H9 (cell line): ENCODE measurements around the gene FBXO40. TPM values are rescaled to one million over a fixed set of nuclear protein-coding genes. Genes with fewer than 3 reads are reported as not detected.

Experiments
- DNase-seq: peaks from one replicate; pipeline ENCODE4 v3.0.0-alpha.2; 2017
- H2AFZ ChIP-seq: one replicate; pipeline ENCODE4 v1.6.1; 2013; ENCODE audit warnings: mild to moderate bottlenecking, low read length, control low read depth, moderate library complexity
- H2AK5ac ChIP-seq: 2 replicates; pipeline ENCODE4 v1.6.1; 2013; ENCODE audit warnings: low read length, control low read depth, mixed read lengths; ENCODE audit not compliant: insufficient read length
- H2BK120ac ChIP-seq: one replicate; pipeline ENCODE4 v1.6.1; 2013; ENCODE audit warnings: low read depth, mild to moderate bottlenecking, low read length, control low read depth, inconsistent platforms; ENCODE audit not compliant: poor library complexity, severe bottlenecking
- H2BK12ac ChIP-seq: 2 replicates; pipeline ENCODE4 v1.6.1; 2013; ENCODE audit warnings: low read length, control low read depth, mixed read lengths, low read depth; ENCODE audit not compliant: insufficient read length
- H2BK15ac ChIP-seq: 2 replicates; pipeline ENCODE4 v1.6.1; 2013; ENCODE audit warnings: low read depth, low read length, control low read depth
- H2BK20ac ChIP-seq: one replicate; pipeline ENCODE4 v1.6.1; 2013; ENCODE audit warnings: low read depth, mild to moderate bottlenecking, low read length, control low read depth, inconsistent platforms; ENCODE audit not compliant: poor library complexity, severe bottlenecking
- H2BK5ac ChIP-seq: 2 replicates; pipeline ENCODE4 v1.6.1; 2013; ENCODE audit warnings: low read length, control low read depth, mixed read lengths; ENCODE audit not compliant: insufficient read length
- H3K14ac ChIP-seq: 2 replicates; pipeline ENCODE4 v1.6.1; 2013; ENCODE audit warnings: low read length, control low read depth; ENCODE audit not compliant: insufficient read depth
- H3K18ac ChIP-seq: 2 replicates; pipeline ENCODE4 v1.6.1; 2013; ENCODE audit warnings: low read depth, mild to moderate bottlenecking, mixed read lengths, low read length, control low read depth; ENCODE audit not compliant: insufficient read length
- H3K23ac ChIP-seq: 2 replicates; pipeline ENCODE4 v1.6.1; 2013; ENCODE audit warnings: low read length, control low read depth, mixed read lengths, low read depth; ENCODE audit not compliant: insufficient read length
- H3K23me2 ChIP-seq: 2 replicates; pipeline ENCODE4 v1.6.1; 2013; ENCODE audit warnings: low read depth, mild to moderate bottlenecking, mixed read lengths, low read length, control low read depth; ENCODE audit not compliant: insufficient read length, poor library complexity, severe bottlenecking
- H3K27ac ChIP-seq: 2 replicates; pipeline ENCODE4 v1.5.1; 2013; ENCODE audit warnings: low read length, control low read depth, mixed read lengths, low read depth; ENCODE audit not compliant: insufficient read length
- H3K27me3 ChIP-seq: 2 replicates; pipeline ENCODE4 v1.6.1; 2013; ENCODE audit warnings: low read length, control low read depth, inconsistent platforms; ENCODE audit not compliant: insufficient read depth
- H3K4ac ChIP-seq: 2 replicates; pipeline ENCODE4 v1.6.1; 2013; ENCODE audit warnings: low read depth, mild to moderate bottlenecking, control low read depth, inconsistent platforms, low read length, moderate library complexity
- H3K4me1 ChIP-seq: 2 replicates; pipeline ENCODE4 v1.6.1; 2013; ENCODE audit warnings: low read length, control low read depth, inconsistent platforms; ENCODE audit not compliant: insufficient read depth
- H3K4me2 ChIP-seq: 2 replicates; pipeline ENCODE4 v1.6.1; 2013; ENCODE audit warnings: low read length, control low read depth, mixed read lengths; ENCODE audit not compliant: insufficient read length, insufficient read depth
- H3K56ac ChIP-seq: 2 replicates; pipeline ENCODE4 v1.6.1; 2013; ENCODE audit warnings: low read depth, mild to moderate bottlenecking, mixed read lengths, low read length, control low read depth; ENCODE audit not compliant: insufficient read length
- H3K79me1 ChIP-seq: 2 replicates; pipeline ENCODE4 v1.6.1; 2013; ENCODE audit warnings: low read depth, mild to moderate bottlenecking, moderate library complexity, low read length, control low read depth, inconsistent platforms; ENCODE audit not compliant: insufficient read depth, poor library complexity, severe bottlenecking
- H3K79me2 ChIP-seq: 2 replicates; pipeline ENCODE4 v1.6.1; 2013; ENCODE audit warnings: low read length, control low read depth, inconsistent platforms; ENCODE audit not compliant: insufficient read depth
- H3K9ac ChIP-seq: 2 replicates; pipeline ENCODE4 v1.6.1; 2013; ENCODE audit warnings: low read length, control low read depth, mixed read lengths; ENCODE audit not compliant: insufficient read length; ENCODE audit errors: extremely low read depth
- H3K9me3 ChIP-seq: one replicate; pipeline ENCODE4 v1.6.1; 2013; ENCODE audit warnings: low read depth, low read length, inconsistent platforms; ENCODE audit not compliant: control insufficient read depth
- H3T11ph ChIP-seq: one replicate; pipeline ENCODE4 v1.6.1; 2013; ENCODE audit warnings: mild to moderate bottlenecking, low read length, control low read depth, inconsistent platforms
- H4K20me1 ChIP-seq: one replicate; pipeline ENCODE4 v1.6.1; 2013; ENCODE audit not compliant: control insufficient read depth, insufficient read length, insufficient read depth
- H4K5ac ChIP-seq: 2 replicates; pipeline ENCODE4 v1.6.1; 2013; ENCODE audit warnings: low read depth, mild to moderate bottlenecking, mixed read lengths, low read length, control low read depth; ENCODE audit not compliant: insufficient read length
- H4K8ac ChIP-seq: replicated peaks from 2 replicates; pipeline ENCODE4 v1.6.1; 2013; ENCODE audit warnings: low read length, control low read depth, mixed read lengths, low read depth; ENCODE audit not compliant: insufficient read length
- H4K91ac ChIP-seq: 2 replicates; pipeline ENCODE4 v1.6.1; 2013; ENCODE audit warnings: low read depth, mild to moderate bottlenecking, moderate library complexity, mixed read lengths, low read length, control low read depth; ENCODE audit not compliant: insufficient read length
- H3K27ac Mint-ChIP-seq, 3 experiments: 2 replicates in 2 of 3; 3 replicates in 1 of 3; pipeline ENCODE4 v1.8.0; 2020 to 2021; ENCODE audit warnings: mixed read lengths in 3 of 3, mild to moderate bottlenecking in 1 of 3, moderate library complexity in 1 of 3
- H3K27me3 Mint-ChIP-seq: 2 replicates; pipeline ENCODE4 v1.8.0; 2021; ENCODE audit warnings: low read depth, mild to moderate bottlenecking, moderate library complexity, mixed read lengths
- H3K36me3 Mint-ChIP-seq, 3 experiments: 2 replicates in 2 of 3; 3 replicates in 1 of 3; pipeline ENCODE4 v1.8.0; 2020 to 2021; ENCODE audit warnings: low read depth in 3 of 3, mixed read lengths in 3 of 3; ENCODE audit not compliant: insufficient read depth in 1 of 3
- H3K4me1 Mint-ChIP-seq, 2 experiments: 2 replicates each; pipeline ENCODE4 v1.8.0; 2020; ENCODE audit warnings: mixed read lengths in 2 of 2
- H3K4me3 Mint-ChIP-seq, 2 experiments: 2 replicates in 1 of 2; 3 replicates in 1 of 2; pipeline ENCODE4 v1.8.0; 2020 to 2021; ENCODE audit warnings: mild to moderate bottlenecking in 2 of 2, mixed read lengths in 2 of 2, moderate library complexity in 1 of 2
- H3K9me3 Mint-ChIP-seq, 2 experiments: 2 replicates in 1 of 2; 3 replicates in 1 of 2; pipeline ENCODE4 v1.8.0; 2020; ENCODE audit warnings: mild to moderate bottlenecking in 2 of 2, mixed read lengths in 2 of 2, moderate library complexity in 1 of 2
- total RNA-seq: library from RNA; stranded (reverse); gene quantifications from 2 replicates; pipeline ENCODE4 v1.2.1, GENCODE V29; 2021
- TF ChIP-seq, protein P1 (sequence below): fragments of 200-600 bp; sonication (generic); conservative IDR thresholded peaks from 3 replicates; pipeline ENCODE4 v1.8.0; 2021; ENCODE audit warnings: antibody characterized with exemption, mild to moderate bottlenecking

The FBXO40 gene
- total RNA-seq, 1 experiment from 2014 or later, result 0.04 TPM

DNA sequence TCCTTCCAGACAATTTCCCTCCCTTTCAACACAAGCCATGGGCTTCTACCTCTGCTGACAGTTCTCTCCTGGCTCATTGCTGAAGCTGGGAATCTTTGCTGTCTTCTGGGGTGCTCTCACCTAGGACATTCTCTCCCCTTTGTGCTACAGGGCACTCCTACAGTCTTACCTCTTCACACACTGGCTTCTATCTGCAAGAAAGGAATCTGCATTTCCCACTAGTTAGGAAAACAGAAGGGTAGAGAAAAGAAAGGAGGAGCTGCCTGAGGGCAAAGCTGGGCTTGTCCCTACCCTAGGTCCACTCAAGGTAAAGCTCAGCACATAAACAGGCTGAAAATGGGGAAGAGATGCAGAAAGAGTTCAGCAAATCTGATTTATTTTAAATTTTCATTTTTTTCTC, 31.0 kb upstream of the FBXO40 start:
- no peaks in the 10 kb centered on the region for H3K36me3 Mint-ChIP-seq
- Histone ChIP-seq H4K8ac (no peak overlapping the region), H3T11ph (no peak overlapping the region), H3K4me1 (no peaks in the 10 kb centered on the region; the same call in 1 of the 2 replicates), H3K56ac (no peak overlapping the region), H3K18ac (no peak overlapping the region), H2BK120ac (no peak overlapping the region), H2BK12ac (no peak overlapping the region), H2AFZ (no peak overlapping the region), H2AK5ac (no peak overlapping the region), H3K14ac (no peak overlapping the region), H4K91ac (no peak overlapping the region), H3K79me2 (no peaks in the 10 kb centered on the region), H3K4ac (no peak overlapping the region), H2BK20ac (no peak overlapping the region), H3K79me1 (no peaks in the 10 kb centered on the region), H4K5ac (no peak overlapping the region), H3K9ac (no peak overlapping the region), H3K27me3 (no peaks in the 10 kb centered on the region), H3K27ac (no peak overlapping the region), H3K23me2 (no peaks in the 10 kb centered on the region), H3K23ac (no peak overlapping the region), H2BK5ac (no peak overlapping the region), H3K4me2 (no peak overlapping the region), H2BK15ac (no peak overlapping the region), H3K9me3 (no peaks in the 10 kb centered on the region), H4K20me1 (no peaks in the 10 kb centered on the region)
- peaks cover 8 to 9% of the 10 kb centered on the region in 2 experiments for H3K4me1 Mint-ChIP-seq
- DNase-seq, result no peak
- TF ChIP-seq, protein P1, sequence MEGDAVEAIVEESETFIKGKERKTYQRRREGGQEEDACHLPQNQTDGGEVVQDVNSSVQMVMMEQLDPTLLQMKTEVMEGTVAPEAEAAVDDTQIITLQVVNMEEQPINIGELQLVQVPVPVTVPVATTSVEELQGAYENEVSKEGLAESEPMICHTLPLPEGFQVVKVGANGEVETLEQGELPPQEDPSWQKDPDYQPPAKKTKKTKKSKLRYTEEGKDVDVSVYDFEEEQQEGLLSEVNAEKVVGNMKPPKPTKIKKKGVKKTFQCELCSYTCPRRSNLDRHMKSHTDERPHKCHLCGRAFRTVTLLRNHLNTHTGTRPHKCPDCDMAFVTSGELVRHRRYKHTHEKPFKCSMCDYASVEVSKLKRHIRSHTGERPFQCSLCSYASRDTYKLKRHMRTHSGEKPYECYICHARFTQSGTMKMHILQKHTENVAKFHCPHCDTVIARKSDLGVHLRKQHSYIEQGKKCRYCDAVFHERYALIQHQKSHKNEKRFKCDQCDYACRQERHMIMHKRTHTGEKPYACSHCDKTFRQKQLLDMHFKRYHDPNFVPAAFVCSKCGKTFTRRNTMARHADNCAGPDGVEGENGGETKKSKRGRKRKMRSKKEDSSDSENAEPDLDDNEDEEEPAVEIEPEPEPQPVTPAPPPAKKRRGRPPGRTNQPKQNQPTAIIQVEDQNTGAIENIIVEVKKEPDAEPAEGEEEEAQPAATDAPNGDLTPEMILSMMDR, result no peak
- peak overlapping the region; percentile 4 to 41 (median 31); a peak in 4 of 7 replicates for H3K27ac Mint-ChIP-seq
- no peaks in the 10 kb centered on the region for H3K27me3 Mint-ChIP-seq
- H3K4me3 Mint-ChIP-seq, result no peak overlapping the region
- no peaks in the 10 kb centered on the region; a peak in 1 of 5 replicates for H3K9me3 Mint-ChIP-seq
